HepG2 (cell line): ENCODE results near the gene ZBTB2. TPM values are rescaled to one million over a fixed set of nuclear protein-coding genes. Genes with fewer than 3 reads are reported as not detected.

Source experiments
- BORCS8-MEF2B ChIP-seq: sonication (generic); formaldehyde crosslinking; IDR thresholded peaks from 2 replicates; pipeline ENCODE4 v1.8.0; 2022; ENCODE audit warnings: mild to moderate bottlenecking, missing genetic modification reagents
- DNMT1 ChIP-seq: sonication (generic); formaldehyde crosslinking; IDR thresholded peaks from 2 replicates; pipeline ENCODE4 v1.5.1; 2020; ENCODE audit warnings: mild to moderate bottlenecking, missing genetic modification reagents
- KAT7 ChIP-seq: IDR thresholded peaks from 2 replicates; pipeline ENCODE4 v1.6.1; 2018; ENCODE audit warnings: borderline replicate concordance, missing compliant biosample characterization
- KDM2A ChIP-seq: sonication (generic); formaldehyde crosslinking; IDR thresholded peaks from 2 replicates; pipeline ENCODE4 v1.4.0; 2020; ENCODE audit warnings: low read depth, missing genetic modification reagents, borderline replicate concordance
- NFIC ChIP-seq: IDR thresholded peaks from 2 replicates; pipeline ENCODE4 v1.6.1; 2012; ENCODE audit warnings: mild to moderate bottlenecking, low read length, inconsistent platforms
- RCOR2 ChIP-seq: IDR thresholded peaks from 2 replicates; pipeline ENCODE4 v1.6.1; 2016; ENCODE audit warnings: missing biosample characterization, missing genetic modification reagents
- REXO4 ChIP-seq: sonication (generic); formaldehyde crosslinking; IDR thresholded peaks from 2 replicates; pipeline ENCODE4 v1.8.0; 2022; ENCODE audit warnings: missing genetic modification reagents, mild to moderate bottlenecking, borderline replicate concordance
- RFX3 ChIP-seq: IDR thresholded peaks from 2 replicates; pipeline ENCODE4 v1.6.1; 2016; ENCODE audit warnings: missing biosample characterization, missing genetic modification reagents
- ZFYVE20 ChIP-seq: sonication (generic); formaldehyde crosslinking; IDR thresholded peaks from 2 replicates; pipeline ENCODE4 v1.8.0; 2023; ENCODE audit warnings: low read depth, mild to moderate bottlenecking, moderate library complexity, missing genetic modification reagents, borderline replicate concordance
- ZNF652 ChIP-seq: IDR thresholded peaks from 2 replicates; pipeline ENCODE4 v1.6.1; 2016; ENCODE audit warnings: low read depth, borderline replicate concordance
- ZNF678 ChIP-seq: sonication (generic); formaldehyde crosslinking; IDR thresholded peaks from 2 replicates; pipeline ENCODE4 v1.4.0; 2020; ENCODE audit warnings: mild to moderate bottlenecking, missing genetic modification reagents
- polyA plus RNA-seq, 8 experiments: library from polyadenylated mRNA; depleted of rRNA in 3 of 8; stranded (reverse) in 7 of 8; unstranded in 1 of 8; fragments of >200 nt; fragmentation: Illumina TruSeq in 4 of 8; extraction: Trizol in 4 of 8; gene quantifications; 2 replicates each; pipeline versions ENCODE4 v1.2.1 to v1.2.3, GENCODE V29; 2011 to 2016; ENCODE audit warnings: low read depth in 4 of 8, missing spikeins in 1 of 8, mixed read lengths in 1 of 8; ENCODE audit not compliant: insufficient read depth in 1 of 8
- total RNA-seq, 5 experiments: library from RNA; depleted of rRNA; stranded (reverse); fragments of >200 nt; fragmentation: Illumina TruSeq; extraction: Trizol; gene quantifications; 2 replicates each; pipeline ENCODE4 v1.2.3, GENCODE V29; 2016; ENCODE audit warnings: low read depth in 1 of 5
- TF ChIP-seq, protein P1 (sequence below): sonication (generic); formaldehyde crosslinking; IDR thresholded peaks from 2 replicates; pipeline ENCODE4 v1.4.0; 2020; ENCODE audit warnings: missing genetic modification reagents
- TF ChIP-seq, protein P2 (sequence below), 2 experiments: sonication (generic) in 1 of 2; formaldehyde crosslinking in 1 of 2; IDR thresholded peaks; 2 replicates each; pipeline versions ENCODE4 v1.6.1 to v1.9.0; 2014 to 2022; ENCODE audit warnings: antibody characterized with exemption in 1 of 2, borderline replicate concordance in 1 of 2, inconsistent platforms in 1 of 2, low read depth in 1 of 2, missing genetic modification reagents in 1 of 2
- TF ChIP-seq, protein P3 (sequence below): sonication (generic); formaldehyde crosslinking; conservative IDR thresholded peaks from 2 replicates; pipeline ENCODE4 v1.4.0; 2020; ENCODE audit warnings: missing genetic modification reagents
- TF ChIP-seq, protein P4 (sequence below): IDR thresholded peaks from 2 replicates; pipeline ENCODE4 v1.6.1; 2018; ENCODE audit warnings: missing genetic modification reagents, mild to moderate bottlenecking, missing compliant biosample characterization
- TF ChIP-seq, protein P5 (sequence below): IDR thresholded peaks from 2 replicates; pipeline ENCODE4 v1.6.1; 2016; ENCODE audit warnings: missing compliant biosample characterization, missing genetic modification reagents, borderline replicate concordance

Gene ZBTB2
- total and polyA plus RNA-seq, 2 of the 13 experiments (the other 11 are each of a cell fraction or from before 2014, with no cell fraction given), result 15.4 to 22.8 TPM

DNA sequence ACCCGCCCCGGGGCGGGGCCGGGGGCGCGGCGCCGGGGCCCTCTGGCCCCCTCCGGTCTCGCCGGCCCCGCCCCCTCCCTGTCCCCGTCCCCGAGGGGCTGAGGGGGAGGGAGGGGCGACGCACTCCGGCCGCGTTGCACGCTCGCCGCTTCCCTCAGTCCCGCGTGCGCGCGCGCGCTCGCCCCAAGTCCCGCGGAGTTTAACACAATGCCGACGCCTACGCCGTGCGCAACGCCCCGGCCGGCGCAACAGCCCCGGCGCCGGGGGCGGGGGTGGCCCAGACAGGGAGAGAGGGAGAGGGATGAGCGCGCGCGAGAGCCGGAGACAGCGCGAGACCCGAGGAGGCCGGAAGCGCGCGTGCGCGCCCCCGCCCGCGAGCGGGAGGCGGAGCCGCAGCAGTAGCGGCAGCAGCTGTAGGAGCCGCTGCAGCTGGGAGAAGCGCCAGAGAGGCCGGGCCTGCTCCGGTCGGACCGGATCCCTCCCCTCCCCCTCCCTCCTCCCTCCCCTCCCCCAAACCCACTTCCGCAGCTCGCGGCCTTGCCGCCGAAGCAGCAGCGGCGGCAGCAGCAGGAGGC, 996 bp downstream of the ZBTB2 start (continued):
- TF ChIP-seq, protein P1, sequence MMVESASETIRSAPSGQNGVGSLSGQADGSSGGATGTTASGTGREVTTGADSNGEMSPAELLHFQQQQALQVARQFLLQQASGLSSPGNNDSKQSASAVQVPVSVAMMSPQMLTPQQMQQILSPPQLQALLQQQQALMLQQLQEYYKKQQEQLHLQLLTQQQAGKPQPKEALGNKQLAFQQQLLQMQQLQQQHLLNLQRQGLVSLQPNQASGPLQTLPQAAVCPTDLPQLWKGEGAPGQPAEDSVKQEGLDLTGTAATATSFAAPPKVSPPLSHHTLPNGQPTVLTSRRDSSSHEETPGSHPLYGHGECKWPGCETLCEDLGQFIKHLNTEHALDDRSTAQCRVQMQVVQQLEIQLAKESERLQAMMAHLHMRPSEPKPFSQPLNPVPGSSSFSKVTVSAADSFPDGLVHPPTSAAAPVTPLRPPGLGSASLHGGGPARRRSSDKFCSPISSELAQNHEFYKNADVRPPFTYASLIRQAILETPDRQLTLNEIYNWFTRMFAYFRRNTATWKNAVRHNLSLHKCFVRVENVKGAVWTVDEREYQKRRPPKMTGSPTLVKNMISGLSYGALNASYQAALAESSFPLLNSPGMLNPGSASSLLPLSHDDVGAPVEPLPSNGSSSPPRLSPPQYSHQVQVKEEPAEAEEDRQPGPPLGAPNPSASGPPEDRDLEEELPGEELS (CRISPR knock-in tag), result peak; percentile 30; the same call in 1 of the 2 replicates
- TF ChIP-seq ZNF678 (CRISPR knock-in tag), result no peak; the same call in 1 of the 2 replicates
- no peak for TF ChIP-seq REXO4 (CRISPR knock-in tag)
- TF ChIP-seq KAT7 (CRISPR knock-in tag), result peak; percentile 53; the same call in 1 of the 2 replicates
- TF ChIP-seq, protein P2, sequence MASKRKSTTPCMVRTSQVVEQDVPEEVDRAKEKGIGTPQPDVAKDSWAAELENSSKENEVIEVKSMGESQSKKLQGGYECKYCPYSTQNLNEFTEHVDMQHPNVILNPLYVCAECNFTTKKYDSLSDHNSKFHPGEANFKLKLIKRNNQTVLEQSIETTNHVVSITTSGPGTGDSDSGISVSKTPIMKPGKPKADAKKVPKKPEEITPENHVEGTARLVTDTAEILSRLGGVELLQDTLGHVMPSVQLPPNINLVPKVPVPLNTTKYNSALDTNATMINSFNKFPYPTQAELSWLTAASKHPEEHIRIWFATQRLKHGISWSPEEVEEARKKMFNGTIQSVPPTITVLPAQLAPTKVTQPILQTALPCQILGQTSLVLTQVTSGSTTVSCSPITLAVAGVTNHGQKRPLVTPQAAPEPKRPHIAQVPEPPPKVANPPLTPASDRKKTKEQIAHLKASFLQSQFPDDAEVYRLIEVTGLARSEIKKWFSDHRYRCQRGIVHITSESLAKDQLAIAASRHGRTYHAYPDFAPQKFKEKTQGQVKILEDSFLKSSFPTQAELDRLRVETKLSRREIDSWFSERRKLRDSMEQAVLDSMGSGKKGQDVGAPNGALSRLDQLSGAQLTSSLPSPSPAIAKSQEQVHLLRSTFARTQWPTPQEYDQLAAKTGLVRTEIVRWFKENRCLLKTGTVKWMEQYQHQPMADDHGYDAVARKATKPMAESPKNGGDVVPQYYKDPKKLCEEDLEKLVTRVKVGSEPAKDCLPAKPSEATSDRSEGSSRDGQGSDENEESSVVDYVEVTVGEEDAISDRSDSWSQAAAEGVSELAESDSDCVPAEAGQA (IDR thresholded peaks at IDR 0.05; ENCODE audit: low read depth), result peak; percentile 44
- TF ChIP-seq, protein P2 (CRISPR knock-in tag; IDR thresholded peaks at IDR 0.05; ENCODE audit: borderline replicate concordance), result peak; percentile 12; the same call in 1 of the 2 replicates
- TF ChIP-seq, protein P3, sequence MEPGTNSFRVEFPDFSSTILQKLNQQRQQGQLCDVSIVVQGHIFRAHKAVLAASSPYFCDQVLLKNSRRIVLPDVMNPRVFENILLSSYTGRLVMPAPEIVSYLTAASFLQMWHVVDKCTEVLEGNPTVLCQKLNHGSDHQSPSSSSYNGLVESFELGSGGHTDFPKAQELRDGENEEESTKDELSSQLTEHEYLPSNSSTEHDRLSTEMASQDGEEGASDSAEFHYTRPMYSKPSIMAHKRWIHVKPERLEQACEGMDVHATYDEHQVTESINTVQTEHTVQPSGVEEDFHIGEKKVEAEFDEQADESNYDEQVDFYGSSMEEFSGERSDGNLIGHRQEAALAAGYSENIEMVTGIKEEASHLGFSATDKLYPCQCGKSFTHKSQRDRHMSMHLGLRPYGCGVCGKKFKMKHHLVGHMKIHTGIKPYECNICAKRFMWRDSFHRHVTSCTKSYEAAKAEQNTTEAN (CRISPR knock-in tag), result peak; percentile 74
- TF ChIP-seq RFX3 (CRISPR knock-in tag), result no peak
- TF ChIP-seq RCOR2 (CRISPR knock-in tag), result no peak
- TF ChIP-seq BORCS8-MEF2B, result peak; percentile 27; the same call in 1 of the 2 replicates
- no peak for TF ChIP-seq DNMT1 (CRISPR knock-in tag)
- TF ChIP-seq, protein P4, sequence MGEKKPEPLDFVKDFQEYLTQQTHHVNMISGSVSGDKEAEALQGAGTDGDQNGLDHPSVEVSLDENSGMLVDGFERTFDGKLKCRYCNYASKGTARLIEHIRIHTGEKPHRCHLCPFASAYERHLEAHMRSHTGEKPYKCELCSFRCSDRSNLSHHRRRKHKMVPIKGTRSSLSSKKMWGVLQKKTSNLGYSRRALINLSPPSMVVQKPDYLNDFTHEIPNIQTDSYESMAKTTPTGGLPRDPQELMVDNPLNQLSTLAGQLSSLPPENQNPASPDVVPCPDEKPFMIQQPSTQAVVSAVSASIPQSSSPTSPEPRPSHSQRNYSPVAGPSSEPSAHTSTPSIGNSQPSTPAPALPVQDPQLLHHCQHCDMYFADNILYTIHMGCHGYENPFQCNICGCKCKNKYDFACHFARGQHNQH, result no peak; the same call in 1 of the 2 replicates
- no peak for TF ChIP-seq ZNF652 (CRISPR knock-in tag)
- no peak for TF ChIP-seq ZFYVE20 (CRISPR knock-in tag)
- peak; percentile 65; the same call in 1 of the 2 replicates for TF ChIP-seq KDM2A (CRISPR knock-in tag)
- no peak for TF ChIP-seq NFIC
- TF ChIP-seq, protein P5, sequence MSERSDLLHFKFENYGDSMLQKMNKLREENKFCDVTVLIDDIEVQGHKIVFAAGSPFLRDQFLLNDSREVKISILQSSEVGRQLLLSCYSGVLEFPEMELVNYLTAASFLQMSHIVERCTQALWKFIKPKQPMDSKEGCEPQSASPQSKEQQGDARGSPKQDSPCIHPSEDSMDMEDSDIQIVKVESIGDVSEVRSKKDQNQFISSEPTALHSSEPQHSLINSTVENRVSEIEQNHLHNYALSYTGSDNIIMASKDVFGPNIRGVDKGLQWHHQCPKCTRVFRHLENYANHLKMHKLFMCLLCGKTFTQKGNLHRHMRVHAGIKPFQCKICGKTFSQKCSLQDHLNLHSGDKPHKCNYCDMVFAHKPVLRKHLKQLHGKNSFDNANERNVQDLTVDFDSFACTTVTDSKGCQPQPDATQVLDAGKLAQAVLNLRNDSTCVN (CRISPR knock-in tag), result 0 out of 2 replicates have a peak, but pooled peaks have one; percentile 30
